H1 (cell line): ENCODE data around the gene DIAPH2. TPM values are rescaled to one million over a fixed set of nuclear protein-coding genes. Genes with fewer than 3 reads are reported as not detected.

ENCODE experiments used
- CTCF ChIA-PET: fragments of 300-600 bp; sonication (Branson Sonifier 250); formaldehyde crosslinking; loops from one replicate; lab custom pipeline; 2021; ENCODE audit not compliant: partially characterized antibody; lab: Charles Lee
- POLR2A ChIA-PET: fragments of 300-600 bp; sonication (Branson Sonifier 250); formaldehyde crosslinking; loops from one replicate; lab custom pipeline; 2021; ENCODE audit warnings: inconsistent platforms; ENCODE audit not compliant: partially characterized antibody; lab: Charles Lee
- DNase-seq, 2 experiments: peaks; one replicate each; pipeline versions ENCODE4 v3.0.0 to v3.0.0-alpha.2; 2010 to 2022; ENCODE audit warnings: low spot score in 2 of 2, low read depth in 1 of 2, mixed read lengths in 1 of 2
- FAIRE-seq: peaks from 2 replicates; lab custom pipeline; 2011; peaks lifted over from hg19 to GRCh38; lab: Jason Lieb, UNC
- H2AFZ ChIP-seq: 2 replicates; pipeline ENCODE4 v1.8.1; 2012; ENCODE audit warnings: low read length, inconsistent platforms
- H2AK5ac ChIP-seq: 2 replicates; pipeline ENCODE4 v1.6.1; 2013; ENCODE audit warnings: low read depth, low read length
- H2BK120ac ChIP-seq: replicated peaks from 2 replicates; pipeline ENCODE3; 2013; ENCODE audit warnings: low read depth, low read length, inconsistent platforms
- H2BK12ac ChIP-seq: 2 replicates; pipeline ENCODE4 v1.6.1; 2013; ENCODE audit warnings: low read depth, low read length
- H2BK15ac ChIP-seq: 2 replicates; pipeline ENCODE4 v1.6.1; 2013; ENCODE audit warnings: low read length
- H2BK20ac ChIP-seq: 2 replicates; pipeline ENCODE4 v1.6.1; 2013; ENCODE audit warnings: low read length
- H2BK5ac ChIP-seq: 2 replicates; pipeline ENCODE4 v1.6.1; 2013; ENCODE audit warnings: low read depth, low read length
- H3K14ac ChIP-seq: 2 replicates; pipeline ENCODE4 v1.6.1; 2013; ENCODE audit warnings: inconsistent platforms; ENCODE audit not compliant: insufficient read length
- H3K18ac ChIP-seq: 2 replicates; pipeline ENCODE4 v1.6.1; 2013; ENCODE audit warnings: low read length; ENCODE audit errors: extremely low read depth
- H3K23ac ChIP-seq: 2 replicates; pipeline ENCODE4 v1.6.1; 2013; ENCODE audit warnings: inconsistent platforms; ENCODE audit not compliant: insufficient read length
- H3K23me2 ChIP-seq: 2 replicates; pipeline ENCODE4 v1.6.1; 2013; ENCODE audit warnings: low read depth, low read length
- H3K27ac ChIP-seq: 2 replicates; pipeline ENCODE4 v1.6.1; 2011; ENCODE audit warnings: low read depth, low read length, inconsistent platforms
- H3K27me3 ChIP-seq, 4 experiments: replicated peaks in 1 of 4; 1 replicate in 1 of 4; 2 replicates in 3 of 4; pipeline versions ENCODE4 v1.6.1 to v1.8.1; 2011 to 2013; ENCODE audit warnings: low read length in 3 of 4, mild to moderate bottlenecking in 3 of 4, inconsistent platforms in 2 of 4, mixed read lengths in 2 of 4, moderate library complexity in 1 of 4; ENCODE audit not compliant: control insufficient read depth in 3 of 4, insufficient read depth in 3 of 4; ENCODE audit errors: extremely low read depth in 1 of 4
- H3K36me3 ChIP-seq, 4 experiments: 2 replicates each; pipeline versions ENCODE4 v1.6.1 to v1.8.1; 2011 to 2013; ENCODE audit warnings: mild to moderate bottlenecking in 4 of 4, low read length in 3 of 4, moderate library complexity in 2 of 4, control low read depth in 1 of 4, inconsistent platforms in 1 of 4; ENCODE audit not compliant: insufficient read depth in 4 of 4, control insufficient read depth in 2 of 4
- H3K4ac ChIP-seq: replicated peaks from 2 replicates; pipeline ENCODE3; 2013; ENCODE audit warnings: low read length, low read depth, mixed read lengths, inconsistent platforms; ENCODE audit not compliant: insufficient read length
- H3K4me1 ChIP-seq, 4 experiments: replicated peaks in 1 of 4; 1 replicate in 1 of 4; 2 replicates in 3 of 4; pipeline versions ENCODE4 v1.6.1 to v1.8.1; 2011 to 2013; ENCODE audit warnings: low read length in 3 of 4, inconsistent platforms in 2 of 4, mixed read lengths in 1 of 4; ENCODE audit not compliant: insufficient read depth in 4 of 4, control insufficient read depth in 3 of 4
- H3K4me2 ChIP-seq, 2 experiments: 2 replicates each; pipeline versions ENCODE4 v1.6.1 to v1.8.1; 2011 to 2013; ENCODE audit warnings: low read depth in 2 of 2, low read length in 2 of 2, control low read depth in 1 of 2, inconsistent platforms in 1 of 2, mild to moderate bottlenecking in 1 of 2; ENCODE audit not compliant: insufficient read depth in 1 of 2
- H3K4me3 ChIP-seq, 4 experiments: fragments of 200-600, 300-600 bp in 1 of 4; sonication (generic), shearing (Covaris generic), sonication (Bioruptor Twin) in 1 of 4; 2 replicates each; pipeline versions ENCODE4 v1.5.1 to v1.8.1; 2011 to 2016; ENCODE audit warnings: low read length in 4 of 4, low read depth in 3 of 4, control low read depth in 2 of 4, inconsistent platforms in 2 of 4, mild to moderate bottlenecking in 2 of 4, mixed read lengths in 1 of 4, moderate library complexity in 1 of 4; ENCODE audit not compliant: insufficient read depth in 2 of 4; ENCODE audit errors: extremely low read depth in 1 of 4
- H3K56ac ChIP-seq: replicated peaks from 2 replicates; pipeline ENCODE3; 2013; ENCODE audit warnings: low read depth, mild to moderate bottlenecking, mixed read lengths, low read length, inconsistent platforms; ENCODE audit not compliant: insufficient read length
- H3K79me1 ChIP-seq: 2 replicates; pipeline ENCODE4 v1.6.1; 2013; ENCODE audit warnings: low read depth, low read length, control low read depth
- H3K79me2 ChIP-seq, 2 experiments: 2 replicates each; pipeline versions ENCODE4 v1.6.1 to v1.8.1; 2012 to 2013; ENCODE audit warnings: low read length in 2 of 2, mild to moderate bottlenecking in 2 of 2, inconsistent platforms in 1 of 2; ENCODE audit not compliant: insufficient read depth in 2 of 2, control insufficient read depth in 1 of 2
- H3K9ac ChIP-seq, 4 experiments: replicated peaks in 1 of 4; 1 replicate in 1 of 4; 2 replicates in 3 of 4; pipeline versions ENCODE4 v1.6.1 to v1.8.1; 2011 to 2013; ENCODE audit warnings: low read depth in 3 of 4, low read length in 3 of 4, control low read depth in 2 of 4, mild to moderate bottlenecking in 2 of 4, moderate library complexity in 2 of 4, inconsistent platforms in 1 of 4; ENCODE audit errors: extremely low read depth in 1 of 4
- H3K9me3 ChIP-seq, 2 experiments: 2 replicates each; pipeline versions ENCODE4 v1.6.1 to v1.8.1; 2012 to 2013; ENCODE audit warnings: mild to moderate bottlenecking in 2 of 2, moderate library complexity in 2 of 2, control low read depth in 1 of 2, inconsistent platforms in 1 of 2, low read depth in 1 of 2, low read length in 1 of 2, mixed read lengths in 1 of 2; ENCODE audit not compliant: insufficient read depth in 2 of 2
- H4K20me1 ChIP-seq, 2 experiments: replicated peaks in 1 of 2; 2 replicates each; pipeline versions ENCODE3 to v1.8.1; 2011 to 2013; ENCODE audit warnings: inconsistent platforms in 2 of 2, low read length in 2 of 2, mild to moderate bottlenecking in 1 of 2; ENCODE audit not compliant: insufficient read depth in 2 of 2, control insufficient read depth in 1 of 2
- H4K5ac ChIP-seq: 2 replicates; pipeline ENCODE4 v1.6.1; 2013; ENCODE audit warnings: low read length, low read depth, mixed read lengths, inconsistent platforms; ENCODE audit not compliant: insufficient read length
- H4K8ac ChIP-seq: 2 replicates; pipeline ENCODE4 v1.8.0; 2013; ENCODE audit warnings: mild to moderate bottlenecking, moderate library complexity, low read length, inconsistent platforms; ENCODE audit not compliant: insufficient read depth; ENCODE audit errors: extremely low read depth
- H4K91ac ChIP-seq: replicated peaks from 2 replicates; pipeline ENCODE3; 2013; ENCODE audit warnings: low read length, mixed read lengths, inconsistent platforms; ENCODE audit not compliant: insufficient read length
- HDAC6 ChIP-seq: IDR thresholded peaks from one replicate; pipeline ENCODE4 v1.7.1; 2012; ENCODE audit warnings: low read depth, mild to moderate bottlenecking, inconsistent platforms, low read length, moderate library complexity
- WGBS, 2 experiments: shearing (Covaris generic) in 1 of 2; methylation state at CpG; one replicate each; pipeline versions ENCODE4 v1.1.6 to v1.1.7; 2013 to 2015; ENCODE audit warnings: low lambda C conversion rate in 2 of 2, mixed read lengths in 2 of 2, inconsistent platforms in 1 of 2, low coverage in 1 of 2, missing lambda C conversion rate in 1 of 2; ENCODE audit not compliant: insufficient replicate concordance in 2 of 2, insufficient coverage in 1 of 2, insufficient read length in 1 of 2; ENCODE audit errors: extremely low coverage in 1 of 2, missing lambda C conversion rate in 1 of 2; 5-methylcytosine and 5-hydroxymethylcytosine counted together
- polyA plus RNA-seq, 7 experiments: library from polyadenylated mRNA; depleted of rRNA in 3 of 7; stranded (reverse) in 5 of 7; unstranded in 2 of 7; fragments of >200 nt in 5 of 7; fragments of 200-250 nt in 2 of 7; gene quantifications; 1 replicate in 5 of 7; 2 replicates in 1 of 7; 4 replicates in 1 of 7; pipeline versions ENCODE4 v1.2.1 to v1.2.3, GENCODE V29; 2011 to 2013; ENCODE audit warnings: missing spikeins in 2 of 7, mixed read lengths in 2 of 7
- total RNA-seq: library from RNA; stranded (reverse); fragmentation: NEBNext Ultra II Directional; extraction: Animal tissue kit (Norgen Biotek cat#: 25700); gene quantifications from 2 replicates; pipeline ENCODE4 v1.2.1, GENCODE V29; 2021

The DIAPH2 gene
- total and polyA plus RNA-seq, 2 of the 8 experiments (the other 6 are each of a cell fraction or from before 2014, with no cell fraction given) = 4.4 to 24.3 TPM

- no peaks in the 10 kb centered on the region for H3K23me2 ChIP-seq
- H3K4me2 ChIP-seq = no peak overlapping the region
Measured at GRCh38 chrX:97155816-97156215, 471.2 kb downstream of the DIAPH2 start.

More at GRCh38 chrX:97155816-97156215, 471.2 kb downstream of the DIAPH2 start:
- POLR2A ChIA-PET = no interaction called here
- no peak for TF ChIP-seq HDAC6
- H3K14ac ChIP-seq = no peak overlapping the region
- no peak overlapping the region for H2BK15ac ChIP-seq
- 100% methylated on average over 1 of the region's 1 CpG; no CpG with 5 or more reads in 1 of the 2 experiments for WGBS, 2 experiments
- no peaks in the 10 kb centered on the region for H3K79me2 ChIP-seq
- no peak overlapping the region for H2BK5ac ChIP-seq
- H3K23ac ChIP-seq = no peak overlapping the region
- H3K27me3 ChIP-seq = no peaks in the 10 kb centered on the region
- H3K79me1 ChIP-seq = no peaks in the 10 kb centered on the region
- no peaks in the 10 kb centered on the region for H3K9me3 ChIP-seq
- H3K56ac ChIP-seq = no peak overlapping the region
- no peaks in the 10 kb centered on the region for H4K20me1 ChIP-seq
- H3K18ac ChIP-seq = no peak overlapping the region
- H3K4ac ChIP-seq = no peak overlapping the region
- H2BK120ac ChIP-seq = no peak overlapping the region
- no peak overlapping the region for H2AFZ ChIP-seq
- no peak overlapping the region for H4K5ac ChIP-seq
- H3K9ac ChIP-seq = no peak overlapping the region
- CTCF ChIA-PET = interaction anchor here (0.7 kb wide), 1 partner anchor 27 kb away, joined by 3 read pairs; no protein-coding TSS in a partner anchor
- FAIRE-seq = no peak
- no peak overlapping the region for H4K91ac ChIP-seq
- no peaks in the 10 kb centered on the region for H3K36me3 ChIP-seq
- H2AK5ac ChIP-seq = no peak overlapping the region
- H3K4me3 ChIP-seq = no peak overlapping the region
- peaks cover 0 to 5% (median 1%) of the 10 kb centered on the region in 4 experiments; a peak in 3 of 7 replicates for H3K4me1 ChIP-seq
- H4K8ac ChIP-seq = no peak overlapping the region
- no peak overlapping the region for H3K27ac ChIP-seq
- H2BK12ac ChIP-seq = no peak overlapping the region
- no peak for DNase-seq
- no peak overlapping the region for H2BK20ac ChIP-seq
